ENCODE measurements around the gene ATPAF1. TPM values are rescaled to one million over a fixed set of nuclear protein-coding genes. Genes with fewer than 3 reads are reported as not detected.
"Not testable (repeated sequence)": the region's sequence is repeated elsewhere in the genome, so short reads cannot be mapped to it uniquely, and the experiment has no call there.

The ATPAF1 gene
- total RNA-seq, 3 donors from 2014 or later: 42.3 to 68.8 (median 44.8) TPM

DNA sequence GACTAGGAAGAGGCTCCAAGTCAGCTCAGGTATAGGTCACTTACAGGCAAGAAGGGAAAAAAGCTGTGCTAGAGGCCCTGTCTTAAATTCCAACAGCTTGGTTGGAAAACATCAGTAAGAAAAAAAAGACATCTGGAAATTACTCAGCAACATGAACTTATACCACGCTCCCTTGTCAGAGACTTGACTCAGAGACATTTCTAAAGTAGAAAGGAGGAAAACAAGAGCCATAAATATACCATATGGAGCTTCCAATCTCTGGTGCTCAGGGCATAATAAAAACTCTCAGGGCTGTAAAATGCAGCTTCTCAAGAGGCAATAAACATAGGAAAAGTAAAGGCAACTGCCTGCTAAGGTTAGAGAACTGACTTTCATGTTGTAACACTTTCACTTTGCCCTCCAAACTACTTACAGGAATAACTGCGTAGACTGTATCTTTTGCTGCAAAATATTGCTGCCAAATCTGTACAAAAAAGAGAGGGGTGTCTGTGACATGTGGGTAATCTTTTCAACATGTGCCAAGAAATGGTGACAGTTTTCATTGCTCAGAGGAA is 14.7 kb downstream of the ATPAF1 start:
- H3K27ac ChIP-seq: no peak overlapping the region
- H3K9me3 ChIP-seq: peaks cover 12 to 14% of the 10 kb centered on the region in 2 donors
- H3K4me3 ChIP-seq: no peak overlapping the region
- H3K4me1 ChIP-seq: no peaks in the 10 kb centered on the region
- TF ChIP-seq POLR2A (IDR thresholded peaks at IDR 0.05) (no peak), POLR2AphosphoS5 (IDR thresholded peaks at IDR 0.05) (no peak)
- TF ChIP-seq, protein P1, sequence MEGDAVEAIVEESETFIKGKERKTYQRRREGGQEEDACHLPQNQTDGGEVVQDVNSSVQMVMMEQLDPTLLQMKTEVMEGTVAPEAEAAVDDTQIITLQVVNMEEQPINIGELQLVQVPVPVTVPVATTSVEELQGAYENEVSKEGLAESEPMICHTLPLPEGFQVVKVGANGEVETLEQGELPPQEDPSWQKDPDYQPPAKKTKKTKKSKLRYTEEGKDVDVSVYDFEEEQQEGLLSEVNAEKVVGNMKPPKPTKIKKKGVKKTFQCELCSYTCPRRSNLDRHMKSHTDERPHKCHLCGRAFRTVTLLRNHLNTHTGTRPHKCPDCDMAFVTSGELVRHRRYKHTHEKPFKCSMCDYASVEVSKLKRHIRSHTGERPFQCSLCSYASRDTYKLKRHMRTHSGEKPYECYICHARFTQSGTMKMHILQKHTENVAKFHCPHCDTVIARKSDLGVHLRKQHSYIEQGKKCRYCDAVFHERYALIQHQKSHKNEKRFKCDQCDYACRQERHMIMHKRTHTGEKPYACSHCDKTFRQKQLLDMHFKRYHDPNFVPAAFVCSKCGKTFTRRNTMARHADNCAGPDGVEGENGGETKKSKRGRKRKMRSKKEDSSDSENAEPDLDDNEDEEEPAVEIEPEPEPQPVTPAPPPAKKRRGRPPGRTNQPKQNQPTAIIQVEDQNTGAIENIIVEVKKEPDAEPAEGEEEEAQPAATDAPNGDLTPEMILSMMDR (IDR thresholded peaks at IDR 0.05): no peak
- no peak for DNase-seq (ENCODE audit: low spot score in 2 of 2)
- intact Hi-C loops (cut with DNase I; ENCODE audit: low total_unique reads): no loop called here
- no peaks in the 10 kb centered on the region for H3K36me3 ChIP-seq
- H3K27me3 ChIP-seq: no peaks in the 10 kb centered on the region

DNA sequence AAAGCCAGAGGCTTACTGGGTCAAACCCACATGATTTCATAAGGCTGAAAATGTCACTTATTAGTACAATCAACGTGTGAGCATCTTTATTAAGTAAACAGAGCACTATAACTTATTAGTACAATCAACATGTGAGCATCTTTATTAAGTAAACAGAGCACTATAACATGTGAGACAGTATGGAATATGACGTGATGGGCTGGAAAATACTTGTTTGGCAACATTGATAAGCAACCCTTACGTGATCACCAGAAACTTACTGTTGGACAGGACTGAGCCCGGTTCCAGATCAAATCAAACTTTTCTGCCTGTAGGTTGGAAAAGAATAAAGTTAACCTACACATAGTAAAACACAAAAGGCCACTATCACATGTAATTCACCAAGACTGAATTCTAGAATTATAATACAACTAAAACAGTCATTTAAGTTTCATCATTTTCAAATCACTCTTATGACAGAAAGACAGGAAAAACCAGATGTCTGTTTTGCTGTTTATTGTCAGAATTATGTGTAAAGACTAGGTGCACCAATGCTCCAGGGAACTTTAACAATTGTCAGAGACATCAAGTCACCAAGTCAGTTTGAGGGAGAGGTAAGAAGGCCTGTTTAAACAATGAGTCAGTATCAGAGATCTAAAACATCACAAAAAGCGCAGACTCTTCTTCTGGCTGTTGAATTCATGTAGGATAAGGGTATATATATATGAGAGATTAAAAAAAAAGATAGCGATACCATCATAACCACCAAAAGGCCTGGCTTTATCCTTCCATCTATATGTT is 15.7 kb downstream of the ATPAF1 start:
- no peaks in the 10 kb centered on the region for H3K36me3 ChIP-seq
- peaks cover 12 to 14% of the 10 kb centered on the region in 2 donors for H3K9me3 ChIP-seq
- no peak for DNase-seq (ENCODE audit: low spot score in 2 of 2)
- H3K4me3 ChIP-seq: no peak overlapping the region
- H3K27me3 ChIP-seq: no peaks in the 10 kb centered on the region
- no peak overlapping the region for H3K27ac ChIP-seq
- TF ChIP-seq POLR2AphosphoS5 (IDR thresholded peaks at IDR 0.05) (no peak), POLR2A (IDR thresholded peaks at IDR 0.05) (no peak)
- TF ChIP-seq, protein P1 (IDR thresholded peaks at IDR 0.05): no peak
- intact Hi-C loops (cut with DNase I; ENCODE audit: low total_unique reads): no loop called here
- no peaks in the 10 kb centered on the region for H3K4me1 ChIP-seq

DNA sequence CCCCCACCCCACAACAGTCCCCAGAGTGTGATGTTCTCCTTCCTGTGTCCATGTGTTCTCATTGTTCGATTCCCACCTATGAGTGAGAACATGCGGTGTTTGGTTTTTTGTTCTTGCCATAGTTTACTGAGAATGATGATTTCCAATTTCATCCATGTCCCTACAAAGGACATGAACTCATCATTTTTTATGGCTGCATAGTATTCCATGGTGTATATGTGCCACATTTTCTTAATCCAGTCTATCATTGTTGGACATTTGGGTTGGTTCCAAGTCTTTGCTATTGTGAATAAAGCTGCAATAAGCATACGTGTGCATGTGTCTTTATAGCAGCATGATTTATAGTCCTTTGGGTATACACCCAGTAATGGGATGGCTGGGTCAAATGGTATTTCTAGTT is 17.0 kb downstream of the ATPAF1 start:
- H3K4me1 ChIP-seq; DNase-seq (ENCODE audit: low spot score in 2 of 2); H3K27ac ChIP-seq; intact Hi-C loops (cut with DNase I; ENCODE audit: low total_unique reads); H3K36me3 ChIP-seq; H3K4me3 ChIP-seq; H3K27me3 ChIP-seq: not testable (repeated sequence)
- peaks cover 12 to 14% of the 10 kb centered on the region in 2 donors for H3K9me3 ChIP-seq

DNA sequence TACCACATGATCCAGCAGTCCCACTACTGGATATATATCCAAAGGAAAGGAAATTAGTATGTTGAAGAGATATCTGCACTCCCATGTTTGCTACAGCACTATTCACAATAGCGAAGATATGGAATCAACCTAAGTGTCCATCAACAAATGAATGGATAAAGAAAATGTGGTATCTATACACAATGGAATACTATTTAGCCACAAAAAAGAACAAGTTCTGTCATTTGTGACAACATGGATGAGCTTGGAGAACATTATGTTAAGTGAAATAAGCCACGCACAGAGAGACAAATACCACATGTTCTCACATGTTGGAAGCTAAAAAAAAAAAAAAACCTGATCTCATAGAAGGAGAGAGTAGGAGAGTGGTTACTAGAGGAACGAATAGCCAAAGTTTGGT is 17.7 kb downstream of the ATPAF1 start:
- Histone ChIP-seq H3K4me1 (no peaks in the 10 kb centered on the region), H3K9me3 (peaks cover 12 to 14% of the 10 kb centered on the region in 2 donors), H3K27ac (no peak overlapping the region), H3K27me3 (no peaks in the 10 kb centered on the region), H3K36me3 (no peaks in the 10 kb centered on the region), H3K4me3 (no peak overlapping the region)
- intact Hi-C loops (cut with DNase I; ENCODE audit: low total_unique reads): no loop called here
- no peak for TF ChIP-seq POLR2A (IDR thresholded peaks at IDR 0.05)
- TF ChIP-seq, protein P1 (IDR thresholded peaks at IDR 0.05): no peak
- no peak for TF ChIP-seq POLR2AphosphoS5 (IDR thresholded peaks at IDR 0.05)
- DNase-seq (ENCODE audit: low spot score in 2 of 2): no peak

DNA sequence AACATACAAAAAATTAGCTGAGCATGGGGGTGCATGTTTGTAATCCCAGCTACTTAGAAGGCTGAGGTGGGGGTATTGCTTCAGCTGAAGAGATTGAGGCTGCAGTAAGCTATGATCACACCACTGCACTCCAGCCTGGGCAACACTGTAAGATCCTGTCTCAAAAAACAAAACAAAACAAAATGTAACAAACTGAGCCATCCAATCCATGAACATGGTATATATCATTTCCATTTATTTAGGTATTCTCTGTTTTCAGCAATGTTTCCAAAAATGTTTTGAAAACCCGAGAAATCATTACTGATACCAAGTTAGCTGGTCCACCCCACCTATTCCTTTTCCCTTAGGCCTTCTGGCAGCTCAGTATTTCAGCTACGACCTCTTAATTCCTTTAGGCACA is 18.4 kb downstream of the ATPAF1 start:
- Histone ChIP-seq H3K27me3 (no peaks in the 10 kb centered on the region), H3K36me3 (no peaks in the 10 kb centered on the region), H3K27ac (no peak overlapping the region), H3K9me3 (peaks cover 12 to 14% of the 10 kb centered on the region in 2 donors), H3K4me1 (no peaks in the 10 kb centered on the region), H3K4me3 (no peak overlapping the region)
- intact Hi-C loops (cut with DNase I; ENCODE audit: low total_unique reads): no loop called here
- no peak for DNase-seq (ENCODE audit: low spot score in 2 of 2)
- TF ChIP-seq POLR2A (IDR thresholded peaks at IDR 0.05) (no peak), POLR2AphosphoS5 (IDR thresholded peaks at IDR 0.05) (no peak)
- TF ChIP-seq, protein P1 (IDR thresholded peaks at IDR 0.05): no peak
